Measurements from ENCODE around the gene ENDOG. TPM values are rescaled to one million over a fixed set of nuclear protein-coding genes. Genes with fewer than 3 reads are reported as not detected.

ENDOG gene
- total and polyA plus RNA-seq, 11 donors = 34.8 to 105 (median 57.6) TPM

DNA sequence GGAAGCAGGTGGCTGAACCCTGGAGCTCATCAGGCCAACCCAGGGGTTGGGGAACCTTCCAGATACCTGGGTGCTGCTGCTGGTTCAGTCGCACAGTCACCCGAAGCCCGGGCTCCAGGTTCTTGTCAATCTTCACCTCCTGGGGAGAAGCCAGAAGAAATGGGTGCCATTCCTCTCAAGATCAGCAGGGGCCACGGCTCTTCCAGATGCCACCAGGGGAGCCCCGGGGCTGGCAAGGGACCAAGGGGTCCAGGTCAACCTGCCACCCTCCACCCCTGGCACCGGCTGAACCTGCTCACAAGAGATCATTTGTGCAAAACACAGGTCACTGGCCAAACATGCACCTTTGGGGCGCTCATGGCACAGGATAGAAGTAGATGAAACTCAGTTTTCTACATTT lies 6.6 kb downstream of the ENDOG start:
- no peaks in the 10 kb centered on the region for H3K27me3 ChIP-seq
- 84 to 87% (median 86%) methylated on average over 4 to 7 of the region's 7 CpGs for WGBS, 4 donors
- H3K4me1 ChIP-seq = peaks cover 0 to 19% (median 14%) of the 10 kb centered on the region in 12 donors
- no peak for DNase-seq
- H3K36me3 ChIP-seq = peaks cover 0 to 70% (median 62%) of the 10 kb centered on the region in 9 donors
- H3K27ac ChIP-seq = no peak overlapping the region
- H3K4me3 ChIP-seq = no peak overlapping the region
- no peak for ATAC-seq
- no peaks in the 10 kb centered on the region for H3K9me3 ChIP-seq
- intact Hi-C loops (cut with DNase I) = no loop called here
- no peak for TF ChIP-seq POLR2A (IDR thresholded peaks at IDR 0.05)
- TF ChIP-seq, protein P1, sequence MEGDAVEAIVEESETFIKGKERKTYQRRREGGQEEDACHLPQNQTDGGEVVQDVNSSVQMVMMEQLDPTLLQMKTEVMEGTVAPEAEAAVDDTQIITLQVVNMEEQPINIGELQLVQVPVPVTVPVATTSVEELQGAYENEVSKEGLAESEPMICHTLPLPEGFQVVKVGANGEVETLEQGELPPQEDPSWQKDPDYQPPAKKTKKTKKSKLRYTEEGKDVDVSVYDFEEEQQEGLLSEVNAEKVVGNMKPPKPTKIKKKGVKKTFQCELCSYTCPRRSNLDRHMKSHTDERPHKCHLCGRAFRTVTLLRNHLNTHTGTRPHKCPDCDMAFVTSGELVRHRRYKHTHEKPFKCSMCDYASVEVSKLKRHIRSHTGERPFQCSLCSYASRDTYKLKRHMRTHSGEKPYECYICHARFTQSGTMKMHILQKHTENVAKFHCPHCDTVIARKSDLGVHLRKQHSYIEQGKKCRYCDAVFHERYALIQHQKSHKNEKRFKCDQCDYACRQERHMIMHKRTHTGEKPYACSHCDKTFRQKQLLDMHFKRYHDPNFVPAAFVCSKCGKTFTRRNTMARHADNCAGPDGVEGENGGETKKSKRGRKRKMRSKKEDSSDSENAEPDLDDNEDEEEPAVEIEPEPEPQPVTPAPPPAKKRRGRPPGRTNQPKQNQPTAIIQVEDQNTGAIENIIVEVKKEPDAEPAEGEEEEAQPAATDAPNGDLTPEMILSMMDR (IDR thresholded peaks at IDR 0.05) = no peak

DNA sequence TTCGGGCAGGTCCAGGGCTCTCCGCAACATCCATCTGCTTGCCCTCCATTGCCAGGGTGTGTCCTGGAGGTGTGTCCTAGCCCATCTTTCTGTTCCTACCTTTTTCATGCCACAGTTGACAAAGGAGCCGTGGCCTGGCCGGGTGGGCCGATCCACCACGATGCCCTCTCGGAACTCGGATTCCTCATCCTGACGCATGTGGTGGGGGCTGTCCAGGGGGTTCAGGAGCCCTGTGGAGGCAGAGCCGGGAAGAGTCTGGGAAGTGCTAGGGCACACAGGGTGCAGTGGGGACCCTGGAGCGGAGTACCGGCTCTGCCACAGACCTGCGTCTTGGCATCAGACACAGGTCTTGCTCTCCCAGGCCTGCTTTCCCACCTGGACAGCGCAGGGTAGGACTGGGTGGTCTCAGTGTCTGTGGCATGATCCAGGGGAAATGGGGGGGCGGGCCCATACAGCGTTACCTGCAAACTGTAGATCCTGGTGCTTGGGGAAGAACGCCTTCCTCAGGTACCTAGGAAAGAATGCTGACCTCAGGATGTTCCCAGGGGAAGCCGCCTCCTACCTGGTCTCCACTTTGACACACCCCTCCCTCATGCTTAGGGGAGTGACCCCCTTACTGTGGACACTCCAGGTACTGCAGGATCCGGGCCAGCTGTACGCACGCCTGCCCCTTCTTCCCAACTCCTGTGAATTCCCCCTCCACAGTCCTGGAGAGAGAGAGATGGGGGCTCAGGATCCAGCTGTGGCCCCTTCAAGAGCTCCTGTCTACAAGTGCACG lies 7.8 kb downstream of the ENDOG start:
- no peak for DNase-seq
- Histone ChIP-seq H3K27me3 (no peaks in the 10 kb centered on the region), H3K27ac (no peak overlapping the region), H3K9me3 (no peaks in the 10 kb centered on the region), H3K4me1 (peaks cover 0 to 17% (median 12%) of the 10 kb centered on the region in 12 donors), H3K36me3 (peaks cover 0 to 66% (median 62%) of the 10 kb centered on the region in 9 donors), H3K4me3 (no peak overlapping the region)
- intact Hi-C loops (cut with DNase I) = no loop called here
- WGBS, 4 donors = 94 to 96% (median 95%) methylated on average over 21 to 22 of the region's 22 CpGs
- no peak for TF ChIP-seq POLR2A (IDR thresholded peaks at IDR 0.05)
- TF ChIP-seq, protein P1 (IDR thresholded peaks at IDR 0.05) = peak in 2 of 12 donors; percentile 13 to 21
- no peak for ATAC-seq

DNA sequence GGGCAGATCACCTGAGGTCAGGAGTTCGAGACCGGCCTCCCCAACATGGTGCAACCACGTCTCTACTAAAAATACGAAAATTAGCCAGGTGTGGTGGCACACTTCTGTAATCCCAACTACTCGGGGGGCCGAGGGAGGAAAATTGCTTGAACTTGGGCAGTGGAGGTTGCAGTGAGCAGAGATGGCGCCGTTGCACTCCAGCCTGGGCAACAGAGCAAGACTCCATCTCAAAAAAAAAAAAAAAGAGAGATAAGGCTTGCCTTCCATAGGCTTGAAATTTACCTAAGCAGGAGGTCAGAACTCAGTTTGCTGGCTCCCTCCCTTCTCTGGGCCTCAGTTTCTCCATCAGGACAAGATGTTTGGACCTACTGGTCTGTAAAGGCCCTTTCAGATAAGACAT lies 10.0 kb downstream of the ENDOG start:
- H3K4me1 ChIP-seq = peaks cover 0 to 17% (median 12%) of the 10 kb centered on the region in 12 donors
- no peak for ATAC-seq
- no peaks in the 10 kb centered on the region for H3K9me3 ChIP-seq
- 91 to 94% (median 93%) methylated on average over 8 of the region's 8 CpGs for WGBS, 4 donors
- TF ChIP-seq, protein P1 (IDR thresholded peaks at IDR 0.05) = no peak
- TF ChIP-seq POLR2A (IDR thresholded peaks at IDR 0.05) = no peak
- no peaks in the 10 kb centered on the region for H3K27me3 ChIP-seq
- H3K4me3 ChIP-seq = peak overlapping the region in 3 of 12 donors; percentile 69 to 95 (median 85)
- intact Hi-C loops (cut with DNase I) = no loop called here
- H3K36me3 ChIP-seq = peaks cover 0 to 51% (median 42%) of the 10 kb centered on the region in 9 donors
- no peak overlapping the region for H3K27ac ChIP-seq
- DNase-seq = no peak

DNA sequence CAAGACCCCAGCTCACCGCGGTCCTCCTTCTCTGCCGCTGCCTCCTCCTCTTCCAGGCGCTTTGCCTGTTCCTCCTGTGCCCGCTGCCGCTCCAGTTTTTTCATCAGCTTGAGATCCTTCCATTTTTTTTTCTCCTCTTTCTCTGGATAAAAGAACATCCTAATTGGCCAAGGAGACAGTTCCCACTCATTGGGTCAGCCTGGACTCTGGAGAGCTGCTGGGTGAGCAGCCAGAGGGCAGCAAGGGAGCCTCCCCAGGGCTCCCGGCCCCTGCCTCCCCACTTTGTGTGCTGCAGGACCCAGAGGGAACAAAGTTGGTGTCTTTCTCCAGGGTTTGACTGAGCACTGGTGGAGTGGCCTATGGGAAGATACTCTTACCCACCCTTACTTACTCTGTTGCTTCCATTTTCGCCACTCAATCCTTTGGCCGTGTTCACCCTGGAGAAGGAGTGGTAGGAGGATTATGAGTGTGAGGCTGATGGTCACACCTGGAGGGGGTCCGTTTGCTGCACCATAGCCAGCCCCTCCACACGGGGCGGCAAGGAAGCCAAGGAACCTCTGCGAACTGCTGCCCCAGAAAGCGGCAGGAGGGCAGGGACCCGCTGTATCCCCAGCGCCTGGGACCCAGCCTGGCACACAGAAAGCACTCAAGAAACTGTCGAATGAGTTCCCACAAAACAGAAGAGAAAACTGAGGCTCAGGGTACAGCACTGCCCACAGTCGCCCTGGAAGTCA lies 10.6 kb downstream of the ENDOG start:
- peaks cover 0 to 47% (median 36%) of the 10 kb centered on the region in 9 donors for H3K36me3 ChIP-seq
- TF ChIP-seq, protein P1 (IDR thresholded peaks at IDR 0.05) = no peak
- TF ChIP-seq POLR2A (IDR thresholded peaks at IDR 0.05) = no peak
- H3K4me1 ChIP-seq = peaks cover 0 to 17% (median 12%) of the 10 kb centered on the region in 12 donors
- peak overlapping the region in 11 of 12 donors; percentile 11 to 89 (median 75) for H3K27ac ChIP-seq
- DNase-seq (no peak), ATAC-seq (no peak)
- no peaks in the 10 kb centered on the region for H3K9me3 ChIP-seq
- H3K4me3 ChIP-seq = peak overlapping the region; percentile 67 to 98 (median 88)
- 34 to 53% (median 37%) methylated on average over 12 to 18 of the region's 18 CpGs for WGBS, 4 donors
- intact Hi-C loops (cut with DNase I) = no loop called here
- H3K27me3 ChIP-seq = no peaks in the 10 kb centered on the region

Measured in heart left ventricle (tissue), 16 donors.